ENCODE results near the gene PBX3. TPM values are rescaled to one million over a fixed set of nuclear protein-coding genes. Genes with fewer than 3 reads are reported as not detected.

PBX3 gene
- total RNA-seq, 2 experiments from 2014 or later = 9.4 to 14.3 TPM

DNA sequence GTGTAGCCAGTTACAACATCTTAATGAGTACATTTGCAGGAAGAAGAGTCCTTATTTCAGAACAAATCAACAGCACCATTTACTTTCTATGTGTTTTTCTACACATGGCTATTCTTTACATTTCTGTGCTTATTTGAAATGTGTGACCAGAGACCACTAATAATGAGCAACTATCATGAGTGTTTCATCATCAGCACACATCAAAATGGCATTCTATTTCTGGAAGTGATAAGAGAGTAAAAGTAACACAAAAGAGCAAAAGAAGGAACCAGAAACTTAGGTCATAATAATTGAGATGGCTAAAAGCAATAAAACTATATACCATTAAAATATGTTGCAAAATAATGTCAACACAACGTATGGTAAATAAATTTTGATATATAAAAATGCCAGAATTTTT is 159.7 kb downstream of the PBX3 start:
- no peak overlapping the region for H3K4me3 Mint-ChIP-seq
- no peaks in the 10 kb centered on the region for H3K27me3 Mint-ChIP-seq (ENCODE audit: low read depth)
- DNase-seq = no peak
- intact Hi-C loops (cut with micrococcal nuclease) = no loop called here
- no peaks in the 10 kb centered on the region for H3K9me3 Mint-ChIP-seq
- H3K27ac Mint-ChIP-seq = no peak overlapping the region
- CTCF ChIA-PET = no interaction called here
- no peaks in the 10 kb centered on the region for H3K4me1 Mint-ChIP-seq (ENCODE audit: low read depth)
- H3K36me3 Mint-ChIP-seq (ENCODE audit: low read depth) = no peaks in the 10 kb centered on the region

- intact Hi-C loops (cut with micrococcal nuclease) = no loop called here
- no peaks in the 10 kb centered on the region for H3K36me3 Mint-ChIP-seq (ENCODE audit: low read depth)
- no peaks in the 10 kb centered on the region for H3K9me3 Mint-ChIP-seq
- no peaks in the 10 kb centered on the region for H3K27me3 Mint-ChIP-seq (ENCODE audit: low read depth)
- CTCF ChIA-PET = no interaction called here
- H3K4me1 Mint-ChIP-seq (ENCODE audit: low read depth) = no peaks in the 10 kb centered on the region
- no peak overlapping the region for H3K4me3 Mint-ChIP-seq
- no peak for DNase-seq
- no peak overlapping the region for H3K27ac Mint-ChIP-seq
Measured at GRCh38 chr9:125908136-125908535, 161.0 kb downstream of the PBX3 start.

GRCh38 chr9:125908966-125909365 is 161.8 kb downstream of the PBX3 start:
- no peak for DNase-seq
- intact Hi-C loops (cut with micrococcal nuclease) = no loop called here
- Mint-ChIP-seq H3K9me3 (no peaks in the 10 kb centered on the region), H3K27ac (no peak overlapping the region), H3K36me3 (ENCODE audit: low read depth) (no peaks in the 10 kb centered on the region), H3K4me3 (no peak overlapping the region), H3K4me1 (ENCODE audit: low read depth) (no peaks in the 10 kb centered on the region), H3K27me3 (ENCODE audit: low read depth) (no peaks in the 10 kb centered on the region)
- CTCF ChIA-PET = no interaction called here

- Mint-ChIP-seq H3K36me3 (ENCODE audit: low read depth) (no peaks in the 10 kb centered on the region), H3K4me3 (no peak overlapping the region), H3K27ac (no peak overlapping the region), H3K4me1 (ENCODE audit: low read depth) (no peaks in the 10 kb centered on the region), H3K9me3 (no peaks in the 10 kb centered on the region), H3K27me3 (ENCODE audit: low read depth) (no peaks in the 10 kb centered on the region)
- intact Hi-C loops (cut with micrococcal nuclease) = no loop called here
- no peak for DNase-seq
- CTCF ChIA-PET = no interaction called here
Measured at GRCh38 chr9:125909459-125909858, 162.3 kb downstream of the PBX3 start.

DNA sequence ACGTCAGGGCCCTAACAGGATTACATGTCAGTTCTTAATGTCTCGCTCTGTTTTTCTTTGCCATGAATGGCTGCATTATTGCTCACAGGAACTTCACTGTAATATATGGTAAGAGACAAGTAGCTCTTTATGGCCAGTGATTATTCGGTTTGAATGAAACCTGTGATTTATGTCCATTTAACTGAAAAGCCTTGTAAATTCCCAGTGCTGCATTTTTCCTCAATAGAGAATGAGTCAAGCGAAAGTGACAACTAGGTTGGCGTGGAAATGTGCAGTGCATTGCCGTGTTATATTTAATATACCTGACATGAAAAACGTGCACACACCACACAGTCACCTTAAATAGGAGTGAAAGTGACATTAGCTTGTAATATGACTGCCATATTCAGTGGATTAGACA is 163.1 kb downstream of the PBX3 start:
- Mint-ChIP-seq H3K4me3 (no peak overlapping the region), H3K27ac (no peak overlapping the region), H3K36me3 (ENCODE audit: low read depth) (no peaks in the 10 kb centered on the region), H3K4me1 (ENCODE audit: low read depth) (no peaks in the 10 kb centered on the region), H3K27me3 (ENCODE audit: low read depth) (no peaks in the 10 kb centered on the region), H3K9me3 (no peaks in the 10 kb centered on the region)
- CTCF ChIA-PET = no interaction called here
- DNase-seq = no peak
- intact Hi-C loops (cut with micrococcal nuclease) = no loop called here

- CTCF ChIA-PET = interaction anchor here (0.5 kb wide), 1 partner anchor 44 kb away, joined by 8 read pairs; no protein-coding TSS in a partner anchor
- no peaks in the 10 kb centered on the region for H3K27me3 Mint-ChIP-seq (ENCODE audit: low read depth)
- no peak for DNase-seq
- H3K27ac Mint-ChIP-seq = no peak overlapping the region
- no peaks in the 10 kb centered on the region for H3K9me3 Mint-ChIP-seq
- intact Hi-C loops (cut with micrococcal nuclease) = no loop called here
- H3K4me1 Mint-ChIP-seq (ENCODE audit: low read depth) = no peaks in the 10 kb centered on the region
- H3K4me3 Mint-ChIP-seq = no peak overlapping the region
- H3K36me3 Mint-ChIP-seq (ENCODE audit: low read depth) = no peaks in the 10 kb centered on the region
Measured at GRCh38 chr9:125911861-125912644, 164.9 kb downstream of the PBX3 start.

- Mint-ChIP-seq H3K4me3 (no peak overlapping the region), H3K4me1 (ENCODE audit: low read depth) (no peaks in the 10 kb centered on the region), H3K27ac (no peak overlapping the region), H3K27me3 (ENCODE audit: low read depth) (no peaks in the 10 kb centered on the region), H3K9me3 (no peaks in the 10 kb centered on the region), H3K36me3 (ENCODE audit: low read depth) (no peaks in the 10 kb centered on the region)
- no peak for DNase-seq
- CTCF ChIA-PET = no interaction called here
- intact Hi-C loops (cut with micrococcal nuclease) = no loop called here
Measured at GRCh38 chr9:125912667-125913066, 165.5 kb downstream of the PBX3 start.

GRCh38 chr9:125913551-125913950 is 166.4 kb downstream of the PBX3 start:
- CTCF ChIA-PET = no interaction called here
- Mint-ChIP-seq H3K36me3 (ENCODE audit: low read depth) (no peaks in the 10 kb centered on the region), H3K27me3 (ENCODE audit: low read depth) (no peaks in the 10 kb centered on the region), H3K4me3 (no peak overlapping the region), H3K27ac (no peak overlapping the region), H3K9me3 (no peaks in the 10 kb centered on the region), H3K4me1 (ENCODE audit: low read depth) (no peaks in the 10 kb centered on the region)
- no peak for DNase-seq
- intact Hi-C loops (cut with micrococcal nuclease) = no loop called here

DNA sequence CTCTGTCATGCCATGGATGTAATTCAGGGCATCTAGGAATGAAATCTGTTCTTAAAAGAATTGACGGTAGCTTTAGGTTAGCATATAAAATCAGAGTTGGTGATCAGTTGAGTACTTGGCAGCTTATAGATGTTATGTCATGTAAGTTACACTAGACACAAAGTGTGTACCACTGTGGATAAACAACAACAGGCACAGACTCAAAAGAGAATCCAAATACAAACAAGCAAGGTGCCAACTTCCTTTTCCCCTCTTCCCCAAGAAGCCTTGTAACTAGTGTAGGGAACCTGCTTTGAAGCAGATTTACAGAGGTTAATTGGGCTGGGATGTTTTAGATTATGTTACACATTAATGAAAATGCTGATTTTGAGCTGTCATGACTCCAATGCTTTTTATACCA is 167.2 kb downstream of the PBX3 start:
- Mint-ChIP-seq H3K27me3 (ENCODE audit: low read depth) (no peaks in the 10 kb centered on the region), H3K4me1 (ENCODE audit: low read depth) (no peaks in the 10 kb centered on the region), H3K4me3 (no peak overlapping the region), H3K9me3 (no peaks in the 10 kb centered on the region), H3K36me3 (ENCODE audit: low read depth) (no peaks in the 10 kb centered on the region), H3K27ac (no peak overlapping the region)
- no peak for DNase-seq
- CTCF ChIA-PET = no interaction called here
- intact Hi-C loops (cut with micrococcal nuclease) = no loop called here

GRCh38 chr9:125915606-125916005 is 168.4 kb downstream of the PBX3 start:
- no peak for DNase-seq
- Mint-ChIP-seq H3K9me3 (no peaks in the 10 kb centered on the region), H3K4me3 (no peak overlapping the region), H3K27me3 (ENCODE audit: low read depth) (no peaks in the 10 kb centered on the region), H3K4me1 (ENCODE audit: low read depth) (no peaks in the 10 kb centered on the region), H3K36me3 (ENCODE audit: low read depth) (no peaks in the 10 kb centered on the region), H3K27ac (no peak overlapping the region)
- CTCF ChIA-PET = no interaction called here
- intact Hi-C loops (cut with micrococcal nuclease) = no loop called here

DNA sequence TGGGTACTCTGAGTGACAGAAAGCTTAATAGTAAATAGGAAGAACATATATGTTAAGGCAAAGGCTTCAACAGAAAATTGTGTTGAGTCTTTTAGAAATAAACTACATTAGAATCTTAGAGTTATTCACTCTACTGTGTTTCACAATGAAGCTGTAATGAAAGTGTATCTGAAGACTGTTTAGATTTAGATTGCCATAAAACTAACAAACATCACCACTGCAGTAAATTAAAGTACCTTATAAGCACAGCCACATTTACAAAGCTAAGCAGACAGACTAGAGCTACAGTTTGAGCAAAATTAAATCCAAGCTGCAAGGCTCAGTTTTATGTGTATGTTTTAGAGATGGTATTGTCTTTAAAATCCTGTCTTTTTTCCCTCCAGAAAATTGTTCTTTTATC is 172.4 kb downstream of the PBX3 start:
- CTCF ChIA-PET = no interaction called here
- Mint-ChIP-seq H3K4me3 (no peak overlapping the region), H3K4me1 (ENCODE audit: low read depth) (no peaks in the 10 kb centered on the region), H3K27me3 (ENCODE audit: low read depth) (no peaks in the 10 kb centered on the region), H3K27ac (no peak overlapping the region), H3K36me3 (ENCODE audit: low read depth) (no peaks in the 10 kb centered on the region), H3K9me3 (no peaks in the 10 kb centered on the region)
- intact Hi-C loops (cut with micrococcal nuclease) = no loop called here
- DNase-seq = no peak

DNA sequence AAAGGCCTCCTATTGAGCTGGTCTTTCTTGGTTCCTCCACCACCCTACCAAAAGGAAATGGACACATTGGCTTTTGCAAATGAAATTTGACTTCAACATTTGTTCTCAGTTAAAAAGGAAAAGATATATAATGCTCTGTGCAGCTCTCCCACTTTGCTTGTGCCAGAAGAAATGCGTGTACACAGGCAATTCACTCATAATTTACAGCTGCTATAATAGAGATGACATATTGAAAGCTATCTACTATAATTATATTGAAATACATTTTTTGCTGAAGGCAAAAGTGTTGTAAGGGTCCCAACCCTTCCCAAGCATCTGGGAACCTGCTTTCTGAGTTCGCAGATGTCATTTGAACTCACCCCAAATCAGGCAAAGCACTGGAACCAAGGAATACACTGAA is 173.2 kb downstream of the PBX3 start:
- no peak overlapping the region for H3K4me3 Mint-ChIP-seq
- H3K4me1 Mint-ChIP-seq (ENCODE audit: low read depth) = no peaks in the 10 kb centered on the region
- H3K27ac Mint-ChIP-seq = no peak overlapping the region
- H3K9me3 Mint-ChIP-seq = no peaks in the 10 kb centered on the region
- H3K27me3 Mint-ChIP-seq (ENCODE audit: low read depth) = no peaks in the 10 kb centered on the region
- no peak for DNase-seq
- CTCF ChIA-PET = no interaction called here
- H3K36me3 Mint-ChIP-seq (ENCODE audit: low read depth) = no peaks in the 10 kb centered on the region
- intact Hi-C loops (cut with micrococcal nuclease) = no loop called here

DNA sequence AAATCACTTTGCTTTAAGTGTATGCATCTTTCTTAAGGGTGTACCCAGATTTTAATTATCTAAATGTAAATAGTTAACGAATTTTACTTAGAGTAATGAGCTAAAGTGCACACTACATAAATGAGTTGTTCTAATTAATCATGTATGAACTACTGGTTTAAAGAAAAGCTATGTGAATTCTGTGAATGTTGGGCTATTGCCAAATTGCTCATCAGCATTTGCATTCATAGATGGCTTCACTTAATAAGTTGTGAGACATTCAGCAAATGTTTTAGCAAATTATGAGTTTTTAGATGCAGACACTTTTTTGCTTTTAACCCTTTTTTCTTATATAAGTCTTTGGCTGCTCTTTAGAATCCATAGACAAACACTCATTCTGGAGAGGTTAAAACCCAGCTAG is 175.7 kb downstream of the PBX3 start:
- CTCF ChIA-PET = no interaction called here
- Mint-ChIP-seq H3K27me3 (ENCODE audit: low read depth) (no peaks in the 10 kb centered on the region), H3K9me3 (no peaks in the 10 kb centered on the region), H3K4me1 (ENCODE audit: low read depth) (no peaks in the 10 kb centered on the region), H3K27ac (no peak overlapping the region), H3K4me3 (no peak overlapping the region), H3K36me3 (ENCODE audit: low read depth) (no peaks in the 10 kb centered on the region)
- DNase-seq = no peak
- intact Hi-C loops (cut with micrococcal nuclease) = no loop called here
